NT2/D1 (cell line): ENCODE results near the gene MRPL18.

Experiments used
- DNase-seq: peaks from one replicate; pipeline ENCODE4 v3.0.0-alpha.2; 2011; ENCODE audit warnings: low read depth, low spot score
- H3K27me3 ChIP-seq: 2 replicates; pipeline ENCODE4 v1.6.0; 2011; ENCODE audit warnings: mild to moderate bottlenecking; ENCODE audit not compliant: insufficient read length, insufficient read depth
- H3K36me3 ChIP-seq: 2 replicates; pipeline ENCODE4 v1.6.1; 2011; ENCODE audit warnings: mild to moderate bottlenecking, low read length, mixed read lengths; ENCODE audit not compliant: insufficient read depth, insufficient read length
- H3K4me1 ChIP-seq: 2 replicates; pipeline ENCODE4 v1.5.1; 2011; ENCODE audit not compliant: insufficient read depth, insufficient read length
- H3K4me3 ChIP-seq: 2 replicates; pipeline ENCODE4 v1.5.1; 2011; ENCODE audit warnings: low read depth; ENCODE audit not compliant: insufficient read length
- H3K9ac ChIP-seq: 2 replicates; pipeline ENCODE4 v1.6.0; 2011; ENCODE audit warnings: low read depth; ENCODE audit not compliant: insufficient read length
- H3K9me3 ChIP-seq: 2 replicates; pipeline ENCODE4 v1.5.1; 2011; ENCODE audit warnings: mild to moderate bottlenecking, low read length; ENCODE audit not compliant: insufficient read depth
- SUZ12 ChIP-seq: IDR thresholded peaks from 2 replicates; pipeline ENCODE4 v1.6.1; 2011; ENCODE audit not compliant: insufficient read length, insufficient read depth; ENCODE audit errors: extremely low read depth
- YY1 ChIP-seq: IDR thresholded peaks from 2 replicates; pipeline ENCODE4 v1.6.1; 2011; ENCODE audit not compliant: insufficient read length, insufficient read depth
- ZNF274 ChIP-seq: IDR thresholded peaks from 2 replicates; pipeline ENCODE4 v1.6.1; 2011; ENCODE audit warnings: mild to moderate bottlenecking, low read depth, low read length

MRPL18 gene

GRCh38 chr6:159826968-159827647 lies 36.8 kb downstream of the MRPL18 start:
- TF ChIP-seq SUZ12: no peak
- TF ChIP-seq YY1: no peak
- no peak for TF ChIP-seq ZNF274
- peaks cover 15% of the 10 kb centered on the region for H3K4me1 ChIP-seq
- DNase-seq: no peak
- no peaks in the 10 kb centered on the region for H3K27me3 ChIP-seq
- H3K4me3 ChIP-seq: no peak overlapping the region
- no peak overlapping the region for H3K9ac ChIP-seq
- H3K9me3 ChIP-seq: no peaks in the 10 kb centered on the region
- H3K36me3 ChIP-seq: no peaks in the 10 kb centered on the region

- Histone ChIP-seq H3K4me3 (no peak overlapping the region), H3K9ac (no peak overlapping the region), H3K36me3 (no peaks in the 10 kb centered on the region), H3K4me1 (peaks cover 12% of the 10 kb centered on the region), H3K9me3 (no peaks in the 10 kb centered on the region), H3K27me3 (no peaks in the 10 kb centered on the region)
- DNase-seq: no peak
- TF ChIP-seq YY1: no peak
- TF ChIP-seq ZNF274: no peak
- no peak for TF ChIP-seq SUZ12
Observed at GRCh38 chr6:159828074-159828473, 37.8 kb downstream of the MRPL18 start.

- TF ChIP-seq ZNF274: no peak
- no peak for TF ChIP-seq SUZ12
- no peak for TF ChIP-seq YY1
- H3K36me3 ChIP-seq: no peaks in the 10 kb centered on the region
- no peaks in the 10 kb centered on the region for H3K27me3 ChIP-seq
- H3K9me3 ChIP-seq: no peaks in the 10 kb centered on the region
- H3K4me3 ChIP-seq: no peak overlapping the region
- H3K9ac ChIP-seq: peak overlapping the region; percentile 63
- DNase-seq: no peak
- H3K4me1 ChIP-seq: peaks cover 12% of the 10 kb centered on the region
Observed at GRCh38 chr6:159829526-159829925, 39.3 kb downstream of the MRPL18 start.

- DNase-seq: peak; percentile 82
- Histone ChIP-seq H3K4me3 (no peak overlapping the region), H3K4me1 (peaks cover 12% of the 10 kb centered on the region), H3K27me3 (no peaks in the 10 kb centered on the region), H3K9ac (peak overlapping the region; percentile 65), H3K9me3 (no peaks in the 10 kb centered on the region), H3K36me3 (no peaks in the 10 kb centered on the region)
- TF ChIP-seq ZNF274 (no peak), YY1 (no peak)
Observed at GRCh38 chr6:159830501-159831372, 40.5 kb downstream of the MRPL18 start.

- DNase-seq: no peak
- H3K4me1 ChIP-seq: peaks cover 12% of the 10 kb centered on the region
Observed at GRCh38 chr6:159831373-159831679, 41.1 kb downstream of the MRPL18 start.

GRCh38 chr6:159832946-159833345 lies 42.7 kb downstream of the MRPL18 start:
- H3K36me3 ChIP-seq: no peaks in the 10 kb centered on the region
- H3K4me1 ChIP-seq: peaks cover 12% of the 10 kb centered on the region
- no peaks in the 10 kb centered on the region for H3K27me3 ChIP-seq
- no peak for TF ChIP-seq ZNF274
- no peak for TF ChIP-seq YY1
- TF ChIP-seq SUZ12: no peak
- no peak overlapping the region for H3K9ac ChIP-seq
- H3K4me3 ChIP-seq: no peak overlapping the region
- DNase-seq: no peak
- no peaks in the 10 kb centered on the region for H3K9me3 ChIP-seq

More at GRCh38 chr6:159831373-159831679, 41.1 kb downstream of the MRPL18 start:
- TF ChIP-seq SUZ12: no peak
- no peak for TF ChIP-seq YY1
- no peak for TF ChIP-seq ZNF274
- no peaks in the 10 kb centered on the region for H3K9me3 ChIP-seq
- H3K36me3 ChIP-seq: no peaks in the 10 kb centered on the region
- peak overlapping the region; percentile 50 for H3K9ac ChIP-seq
- no peak overlapping the region for H3K4me3 ChIP-seq
- no peaks in the 10 kb centered on the region for H3K27me3 ChIP-seq

- DNase-seq: no peak
- H3K9me3 ChIP-seq: no peaks in the 10 kb centered on the region
- peaks cover 10% of the 10 kb centered on the region for H3K4me1 ChIP-seq
- TF ChIP-seq YY1: no peak
- no peak for TF ChIP-seq ZNF274
- TF ChIP-seq SUZ12: no peak
- H3K36me3 ChIP-seq: no peaks in the 10 kb centered on the region
- no peak overlapping the region for H3K9ac ChIP-seq
- no peak overlapping the region for H3K4me3 ChIP-seq
- H3K27me3 ChIP-seq: no peaks in the 10 kb centered on the region
Observed at GRCh38 chr6:159833556-159833955, 43.3 kb downstream of the MRPL18 start.
